HL-60 (cell line): ENCODE data around the gene CCDC191.

Experiments used
- DNase-seq, 2 experiments: peaks; one replicate each; pipeline ENCODE4 v3.0.0-alpha.2; 2010 to 2020; ENCODE audit warnings: low read depth in 1 of 2, low spot score in 1 of 2
- H3K27ac ChIP-seq: fragments of 250-450 bp; sonication (Bioruptor Pico); replicated peaks from 2 replicates; pipeline ENCODE4 v1.5.1; 2020; ENCODE audit warnings: mild to moderate bottlenecking, moderate library complexity
- H3K27me3 ChIP-seq: fragments of 250-450 bp; sonication (Bioruptor Pico); 2 replicates; pipeline ENCODE4 v1.5.1; 2021; ENCODE audit warnings: mild to moderate bottlenecking, moderate library complexity; ENCODE audit not compliant: insufficient read depth, poor library complexity, severe bottlenecking
- H3K4me3 ChIP-seq: replicated peaks from 2 replicates; pipeline ENCODE4 v1.5.1; 2011; ENCODE audit warnings: mild to moderate bottlenecking, control low read depth, low read length; ENCODE audit not compliant: insufficient read depth
- CTCF ChIP-seq: IDR thresholded peaks from one replicate; pipeline ENCODE4 v1.5.1; 2011; ENCODE audit warnings: low read length, control low read depth, inconsistent platforms; ENCODE audit not compliant: insufficient read depth
- GABPA ChIP-seq: IDR thresholded peaks from 2 replicates; pipeline ENCODE4 v1.6.1; 2012; ENCODE audit warnings: low read depth
- POLR2AphosphoS5 ChIP-seq: IDR thresholded peaks from 2 replicates; pipeline ENCODE4 v1.6.1; 2012; ENCODE audit warnings: low read depth
- SPI1 ChIP-seq: IDR thresholded peaks from 2 replicates; pipeline ENCODE4 v1.6.1; 2012; ENCODE audit warnings: low read depth, mild to moderate bottlenecking, borderline replicate concordance
- long read RNA-seq: library from polyadenylated mRNA; unstranded; transcript quantifications from one replicate; pipeline ENCODE4 v2.0.0, GENCODE V29; 2020
- TF ChIP-seq, protein P1 (sequence below): IDR thresholded peaks from 2 replicates; pipeline ENCODE4 v1.6.1; 2012; ENCODE audit warnings: low read depth; ENCODE audit not compliant: insufficient replicate concordance

The CCDC191 gene, protein sequence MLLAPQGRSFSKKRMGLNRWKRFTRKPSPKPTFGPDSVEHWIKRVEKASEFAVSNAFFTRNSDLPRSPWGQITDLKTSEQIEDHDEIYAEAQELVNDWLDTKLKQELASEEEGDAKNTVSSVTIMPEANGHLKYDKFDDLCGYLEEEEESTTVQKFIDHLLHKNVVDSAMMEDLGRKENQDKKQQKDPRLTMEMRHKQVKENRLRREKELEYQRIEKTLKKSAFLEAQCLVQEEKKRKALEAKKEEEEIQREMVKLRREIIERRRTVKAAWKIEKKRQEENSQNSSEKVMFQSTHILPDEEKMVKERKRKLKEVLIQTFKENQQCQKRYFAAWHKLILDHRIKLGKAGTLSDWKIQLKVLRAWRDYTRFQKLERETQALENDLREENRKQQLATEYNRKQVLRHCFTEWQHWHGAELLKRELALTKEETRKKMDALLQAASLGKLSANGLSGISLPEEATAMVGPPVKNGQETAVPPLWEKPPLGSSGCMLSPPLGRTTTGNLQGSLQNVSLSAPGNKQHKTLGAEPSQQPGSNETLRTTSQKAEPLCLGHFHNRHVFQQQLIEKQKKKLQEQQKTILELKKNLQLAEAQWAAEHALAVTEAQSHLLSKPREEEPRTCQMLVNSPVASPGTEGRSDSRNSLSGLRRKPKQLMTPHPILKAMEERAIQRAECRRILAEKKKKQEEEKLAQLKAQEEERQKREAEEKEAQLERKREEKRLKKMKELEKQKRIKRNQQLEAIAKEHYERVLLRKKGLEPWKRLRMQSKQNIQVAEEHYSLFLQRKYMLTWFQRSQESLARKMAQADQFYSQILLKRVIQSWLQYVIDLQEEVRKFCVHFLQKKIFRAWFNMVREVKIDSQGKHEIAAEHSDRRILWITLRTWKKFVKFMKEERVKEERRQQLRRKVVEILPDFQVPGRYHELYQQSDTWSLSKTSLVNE
- long read RNA-seq, partial matches to known transcripts: 10 of 19 reads
- long read RNA-seq, other reads (novel, unspliced or antisense): 9 of 19 reads

DNA sequence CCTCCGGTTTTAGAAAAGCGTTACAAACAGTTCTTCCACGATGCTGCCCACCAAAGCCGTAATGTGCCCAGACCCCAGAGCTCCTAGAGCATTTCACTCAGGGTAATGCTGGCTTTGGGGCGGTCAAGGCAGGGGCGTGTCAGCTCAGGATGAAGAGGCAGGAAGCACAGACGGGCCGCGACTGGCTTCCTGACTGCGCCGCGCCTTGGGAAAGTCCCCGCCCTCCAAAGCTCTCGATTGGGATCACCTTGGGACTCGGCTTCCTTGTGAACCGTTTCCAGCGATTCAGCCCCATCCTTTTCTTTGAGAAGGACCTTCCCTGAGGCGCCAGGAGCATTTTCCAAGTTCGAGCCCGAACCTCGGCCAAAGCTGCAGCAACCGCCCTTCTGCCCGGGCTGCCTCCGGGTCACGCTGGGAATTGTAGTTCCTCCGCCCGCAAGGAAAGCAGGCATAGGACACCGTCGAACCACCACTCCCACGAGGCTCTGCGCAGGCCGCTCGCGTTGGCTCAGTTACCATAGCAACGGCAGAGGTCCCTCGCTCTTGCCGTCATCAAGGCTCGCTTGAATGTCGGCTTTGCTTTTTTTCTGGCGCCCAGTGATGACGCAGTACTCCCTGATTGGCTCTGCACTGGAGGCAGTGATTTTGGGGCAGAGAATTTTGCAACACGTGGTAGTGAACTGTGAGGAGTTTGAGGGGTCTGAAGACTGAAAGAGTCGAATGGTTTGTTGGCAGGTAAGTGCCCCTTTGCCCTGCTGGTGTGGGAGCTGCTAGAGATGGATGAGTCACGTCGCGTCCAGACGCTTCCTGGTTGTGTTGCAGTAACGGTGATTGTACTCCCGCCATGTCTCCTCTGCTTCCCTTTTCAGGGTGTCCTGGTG, at the start of gene CCDC191, which contains the start of gene QTRT2:
Gene CCDC191 (minus strand): TSS at position 397 of the 881 bp plus-strand sequence. CDS start 60 bp downstream, at position 337.
Gene QTRT2 (plus strand): TSS at position 608 of the 881 bp plus-strand sequence. CDS start 8,521 bp downstream, outside the sequence.
- Histone ChIP-seq H3K4me3 (peak within 1 kb of the TSS; percentile 69), H3K27ac (peak within 1 kb of the TSS; percentile 84), H3K27me3 (no peaks in the 10 kb centered on the region)
- DNase-seq: peak; percentile 99 to 100
- TF ChIP-seq SPI1 (no peak; the same call in 1 of the 2 replicates), POLR2AphosphoS5 (peak; percentile 71)
- TF ChIP-seq, protein P1, sequence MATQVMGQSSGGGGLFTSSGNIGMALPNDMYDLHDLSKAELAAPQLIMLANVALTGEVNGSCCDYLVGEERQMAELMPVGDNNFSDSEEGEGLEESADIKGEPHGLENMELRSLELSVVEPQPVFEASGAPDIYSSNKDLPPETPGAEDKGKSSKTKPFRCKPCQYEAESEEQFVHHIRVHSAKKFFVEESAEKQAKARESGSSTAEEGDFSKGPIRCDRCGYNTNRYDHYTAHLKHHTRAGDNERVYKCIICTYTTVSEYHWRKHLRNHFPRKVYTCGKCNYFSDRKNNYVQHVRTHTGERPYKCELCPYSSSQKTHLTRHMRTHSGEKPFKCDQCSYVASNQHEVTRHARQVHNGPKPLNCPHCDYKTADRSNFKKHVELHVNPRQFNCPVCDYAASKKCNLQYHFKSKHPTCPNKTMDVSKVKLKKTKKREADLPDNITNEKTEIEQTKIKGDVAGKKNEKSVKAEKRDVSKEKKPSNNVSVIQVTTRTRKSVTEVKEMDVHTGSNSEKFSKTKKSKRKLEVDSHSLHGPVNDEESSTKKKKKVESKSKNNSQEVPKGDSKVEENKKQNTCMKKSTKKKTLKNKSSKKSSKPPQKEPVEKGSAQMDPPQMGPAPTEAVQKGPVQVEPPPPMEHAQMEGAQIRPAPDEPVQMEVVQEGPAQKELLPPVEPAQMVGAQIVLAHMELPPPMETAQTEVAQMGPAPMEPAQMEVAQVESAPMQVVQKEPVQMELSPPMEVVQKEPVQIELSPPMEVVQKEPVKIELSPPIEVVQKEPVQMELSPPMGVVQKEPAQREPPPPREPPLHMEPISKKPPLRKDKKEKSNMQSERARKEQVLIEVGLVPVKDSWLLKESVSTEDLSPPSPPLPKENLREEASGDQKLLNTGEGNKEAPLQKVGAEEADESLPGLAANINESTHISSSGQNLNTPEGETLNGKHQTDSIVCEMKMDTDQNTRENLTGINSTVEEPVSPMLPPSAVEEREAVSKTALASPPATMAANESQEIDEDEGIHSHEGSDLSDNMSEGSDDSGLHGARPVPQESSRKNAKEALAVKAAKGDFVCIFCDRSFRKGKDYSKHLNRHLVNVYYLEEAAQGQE: no peak

DNA sequence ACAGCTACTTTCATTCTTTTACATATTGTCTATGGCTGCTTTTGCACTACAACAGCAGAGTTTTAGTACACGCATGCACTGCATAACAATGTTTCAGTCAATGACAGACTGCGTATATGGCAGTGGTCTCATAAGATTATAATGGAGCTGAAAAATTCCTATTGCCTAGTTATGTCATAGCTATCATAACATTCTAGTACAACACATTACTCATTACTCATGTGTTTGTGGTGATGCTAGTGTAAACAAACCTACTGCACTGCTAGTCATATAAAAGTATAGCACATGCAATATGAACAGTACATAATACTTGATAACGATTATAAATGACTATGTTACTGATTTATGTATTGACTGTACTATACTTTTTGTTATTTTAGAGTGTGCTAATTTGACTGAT, 48.1 kb upstream of the CCDC191 start:
- no peak for TF ChIP-seq POLR2AphosphoS5
- TF ChIP-seq SPI1: no peak
- TF ChIP-seq GABPA: no peak
- TF ChIP-seq, protein P1: no peak
- TF ChIP-seq CTCF: no peak
- no peak overlapping the region for H3K4me3 ChIP-seq
- no peak overlapping the region for H3K27ac ChIP-seq
- no peaks in the 10 kb centered on the region for H3K27me3 ChIP-seq
- no peak for DNase-seq

DNA sequence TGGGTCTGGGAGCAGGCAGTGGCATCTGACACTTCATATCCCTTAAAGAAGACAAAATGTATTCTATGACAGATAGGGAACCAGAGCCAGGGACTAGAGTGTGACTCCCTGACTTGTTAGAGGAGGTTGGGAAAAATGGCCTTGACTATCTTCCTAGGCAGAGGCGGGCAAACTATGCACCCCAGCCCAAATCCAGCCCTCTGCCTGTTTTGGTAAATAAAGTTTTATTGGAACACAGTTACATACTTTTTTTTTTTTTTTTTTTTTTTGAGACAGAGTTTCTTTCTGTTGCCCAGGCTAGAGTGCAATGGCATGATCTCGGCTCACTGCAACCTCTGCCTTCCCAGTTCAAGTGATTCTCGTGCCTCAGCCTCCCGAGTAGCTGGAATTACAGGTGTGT, 47.5 kb upstream of the CCDC191 start:
- Histone ChIP-seq H3K27ac (no peak overlapping the region), H3K27me3 (no peaks in the 10 kb centered on the region), H3K4me3 (no peak overlapping the region)
- TF ChIP-seq GABPA (no peak), POLR2AphosphoS5 (no peak), CTCF (no peak), SPI1 (no peak)
- TF ChIP-seq, protein P1: no peak
- DNase-seq: no peak
